Kidney capillary endothelial cell (primary cell): ENCODE data around the gene ABCF1.

Source experiments
- DNase-seq: peaks from one replicate; pipeline ENCODE4 v3.0.0-alpha.2; 2018; ENCODE audit warnings: low spot score

Gene ABCF1

DNA sequence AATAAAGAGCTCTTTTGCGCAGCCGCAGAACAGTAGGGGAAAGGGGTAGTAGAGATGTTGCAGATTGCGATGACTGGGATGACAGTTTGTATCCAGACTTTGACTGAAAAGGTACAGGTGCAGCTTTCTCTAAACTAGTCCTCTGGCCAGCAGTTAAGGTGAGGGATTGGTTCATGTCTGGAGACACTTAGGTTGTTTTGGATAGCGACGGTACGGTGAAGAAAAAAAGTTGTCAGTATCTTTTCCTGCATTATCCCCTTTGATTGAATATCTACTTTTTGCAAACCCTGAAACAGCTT lies 13.6 kb upstream of the ABCF1 start:
- no peak for DNase-seq

DNA sequence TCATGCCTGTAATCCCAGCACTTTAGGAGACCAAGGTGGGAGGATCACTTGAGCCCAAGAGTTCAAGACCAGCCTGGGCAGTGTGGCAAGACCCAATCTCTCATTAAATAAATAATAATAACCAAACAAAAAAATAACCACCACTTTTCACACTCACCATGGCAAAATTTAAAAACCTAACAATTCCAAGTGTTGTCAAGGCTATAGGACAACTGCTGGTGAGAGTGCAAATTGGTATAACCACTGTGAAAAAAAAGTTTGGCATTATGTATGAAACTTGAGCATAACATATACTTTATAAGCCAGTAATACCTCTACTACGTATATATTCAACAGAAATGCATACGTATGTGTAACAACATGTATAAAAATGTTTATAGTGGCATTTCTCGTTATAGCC lies 10.3 kb upstream of the ABCF1 start:
- no peak for DNase-seq

DNA sequence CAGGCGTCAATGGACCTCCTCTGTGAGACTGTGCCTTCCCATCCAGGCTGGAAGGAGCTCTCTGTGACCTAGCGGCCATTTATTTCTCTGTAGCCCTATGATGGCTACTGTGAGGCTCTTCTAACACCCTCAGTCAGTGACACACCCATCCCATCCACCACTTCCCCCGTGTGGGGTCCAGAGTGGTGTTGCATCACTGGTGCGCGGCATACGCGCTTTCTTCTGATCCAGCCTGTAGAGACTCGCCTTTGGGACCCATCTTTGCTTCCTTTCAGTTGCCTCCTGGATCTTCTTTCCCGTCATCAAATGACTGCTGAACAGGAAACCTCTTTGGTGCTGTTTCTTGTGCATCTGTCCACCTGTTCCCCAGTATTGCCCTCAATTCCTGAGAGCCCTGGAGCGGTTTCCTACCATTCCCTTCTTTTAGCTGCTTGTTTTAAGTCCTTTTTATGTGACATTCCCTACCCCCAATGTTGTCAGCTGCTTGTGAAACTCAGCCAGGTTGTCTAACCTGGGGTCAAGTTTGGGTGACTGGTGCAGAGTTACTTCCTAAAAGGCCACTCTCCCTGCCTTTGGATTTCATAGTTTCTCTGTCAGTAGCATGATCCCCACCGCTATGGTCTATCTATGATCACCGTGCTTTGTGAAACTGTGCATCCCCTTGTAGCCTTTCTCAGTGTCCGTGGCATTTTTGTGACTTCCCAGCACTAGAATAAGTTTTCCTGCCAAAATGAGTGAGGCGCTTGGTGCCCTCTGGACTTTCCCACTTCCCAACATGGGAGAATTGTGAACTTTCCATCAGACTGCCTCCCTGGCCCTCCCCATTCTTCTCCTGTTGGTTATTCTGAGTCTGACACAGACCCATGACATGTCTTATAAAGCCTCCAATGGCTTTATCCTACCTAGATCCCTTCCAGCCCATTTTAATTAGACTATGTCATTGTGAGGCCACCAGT lies 8.5 kb upstream of the ABCF1 start:
- no peak for DNase-seq

DNA sequence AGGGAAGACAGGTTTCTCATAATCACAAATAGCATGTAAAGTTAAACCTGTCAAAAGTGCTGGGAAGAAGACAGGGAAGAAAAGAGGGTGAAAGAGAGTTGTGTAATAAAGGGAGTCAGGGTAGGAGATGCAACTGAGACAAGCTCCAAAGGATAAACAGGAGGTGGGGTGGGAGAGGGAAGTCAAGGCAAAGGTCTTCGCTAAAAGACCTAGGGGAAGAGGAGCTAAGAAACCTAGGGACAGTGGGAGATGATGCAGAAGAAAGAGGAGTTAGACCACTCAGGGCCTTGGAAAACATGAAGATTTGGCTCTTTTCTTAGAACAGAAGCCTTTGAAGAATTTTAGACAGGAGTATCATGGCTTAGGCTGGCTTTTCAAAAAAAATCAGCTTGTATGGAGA lies 7.1 kb upstream of the ABCF1 start:
- no peak for DNase-seq

DNA sequence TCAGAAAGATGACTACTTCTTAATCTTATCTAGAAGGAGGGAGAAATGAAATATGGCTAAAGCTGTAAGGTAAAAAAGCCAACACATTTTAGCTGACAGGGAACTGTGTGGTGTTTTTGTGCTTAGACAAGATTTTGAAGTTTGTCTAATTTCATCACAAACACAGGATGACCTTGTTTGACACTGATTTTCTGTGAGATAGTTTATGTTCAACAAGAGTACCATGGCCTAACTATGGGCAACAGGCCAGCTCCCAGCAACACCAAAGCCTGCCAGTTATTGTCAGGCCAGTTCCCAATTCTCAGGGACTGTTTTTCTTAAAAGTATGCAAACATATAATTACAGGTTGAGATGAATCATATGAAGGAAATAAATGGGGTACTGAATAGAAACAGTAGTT lies 5.5 kb upstream of the ABCF1 start:
- no peak for DNase-seq

DNA sequence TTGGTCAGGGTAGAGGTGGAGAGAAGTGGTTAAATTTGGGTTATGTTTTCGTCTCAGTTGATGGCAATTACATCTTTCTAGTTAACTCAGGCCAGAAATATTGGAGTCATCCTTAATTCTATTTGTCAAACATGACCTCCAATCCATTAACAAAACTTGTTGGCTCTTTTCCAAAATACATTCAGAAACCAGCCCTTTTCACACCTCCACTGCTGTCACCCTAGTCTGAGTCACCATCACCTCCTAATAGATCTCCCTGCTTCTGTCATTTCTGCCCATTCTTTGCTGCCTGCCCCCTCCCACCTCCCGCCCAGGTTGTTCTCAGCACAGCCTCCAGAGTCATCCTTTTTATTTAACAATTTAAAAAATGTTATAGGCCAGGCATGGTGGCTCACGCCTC lies 3.0 kb upstream of the ABCF1 start:
- DNase-seq = no peak

DNA sequence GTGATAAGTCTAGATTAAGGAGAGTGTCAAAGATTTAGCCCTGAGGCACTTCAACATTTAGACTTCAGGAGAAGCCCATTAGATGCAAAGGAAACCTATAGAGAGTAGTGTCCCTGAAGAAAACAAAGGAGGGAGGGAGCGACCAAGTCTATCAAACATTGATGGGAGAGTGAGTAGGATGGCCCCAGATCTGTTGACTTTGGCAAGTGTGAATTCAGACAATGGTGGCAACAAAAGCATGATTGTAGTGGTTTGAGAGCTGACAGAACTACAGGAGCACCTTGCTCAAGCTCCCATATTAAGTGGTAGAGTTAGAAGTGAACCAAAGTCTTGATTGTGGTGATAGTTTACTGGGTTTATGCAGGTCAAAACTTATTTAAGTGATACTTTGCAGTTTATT lies 979 bp upstream of the ABCF1 start:
- DNase-seq = no peak

DNA sequence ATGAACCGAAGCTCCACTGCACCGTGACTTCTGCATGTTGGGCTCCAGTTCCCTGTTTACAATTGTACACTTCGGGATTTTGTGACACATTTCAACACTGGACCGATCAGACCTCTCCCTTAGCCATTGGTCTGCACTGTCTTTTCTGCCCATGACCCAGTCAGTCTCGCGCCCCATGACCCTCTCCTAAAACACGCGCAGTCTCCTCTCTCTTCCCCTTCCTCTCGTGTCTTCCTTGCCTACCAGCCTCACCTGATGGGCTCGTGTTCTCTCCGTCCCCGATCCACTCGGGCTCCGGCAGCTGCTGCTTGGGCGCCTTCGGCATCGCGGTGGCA lies 535 bp upstream of the ABCF1 start:
- DNase-seq = no peak

DNA sequence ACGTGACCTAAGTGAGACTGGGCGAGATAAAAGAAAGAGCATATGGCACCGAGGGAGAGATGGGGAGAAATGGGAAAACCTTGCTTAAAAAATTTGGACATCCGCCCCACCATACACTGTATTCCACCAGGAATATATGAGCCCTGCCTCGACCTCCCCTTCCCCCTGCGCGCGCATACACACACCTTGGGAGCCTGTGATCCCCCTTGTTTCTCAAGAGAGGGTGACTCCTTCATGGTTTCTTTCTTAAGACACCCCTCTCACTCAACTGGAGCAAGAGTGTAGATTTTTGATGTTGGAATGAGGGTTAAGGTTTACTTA lies 480 bp downstream of the ABCF1 start:
- DNase-seq = no peak

DNA sequence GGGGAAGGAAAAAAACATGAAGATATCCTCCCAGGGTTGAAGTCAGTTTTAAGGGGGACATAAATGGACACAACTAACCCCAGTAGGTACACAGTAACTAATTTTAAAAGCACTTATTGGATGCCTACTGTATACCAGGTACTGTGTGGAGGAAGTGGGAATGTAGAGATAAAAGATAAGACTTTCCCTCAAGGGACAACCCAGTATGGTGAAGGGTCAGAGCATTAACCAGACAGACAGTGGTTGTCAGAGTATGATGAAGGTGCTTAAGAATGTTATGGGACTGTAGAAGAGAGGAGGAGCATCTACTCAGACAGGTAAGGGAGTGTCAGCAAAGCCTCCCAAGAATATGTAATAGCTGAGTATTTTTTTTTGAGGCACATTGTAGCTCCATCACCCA lies 906 bp downstream of the ABCF1 start:
- DNase-seq = no peak

DNA sequence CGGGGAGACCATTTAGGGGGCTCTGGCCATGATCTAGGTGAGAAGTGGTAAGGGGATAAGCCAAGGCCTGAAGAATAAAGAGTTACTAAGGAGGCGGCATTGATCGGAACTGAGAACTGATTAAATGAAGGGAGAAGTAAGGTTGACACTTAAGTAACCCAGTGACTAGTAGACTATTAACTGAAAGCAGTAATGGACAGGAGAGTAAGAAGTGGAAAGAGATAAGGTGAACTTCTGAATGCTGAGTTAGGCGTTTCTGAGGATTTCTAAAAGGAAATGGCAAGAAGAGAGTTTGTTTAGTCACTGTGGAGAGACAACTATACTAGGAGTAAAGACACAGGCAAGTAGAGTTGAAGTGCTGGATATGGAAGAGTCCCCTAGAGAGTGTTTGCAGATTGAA lies 1.9 kb downstream of the ABCF1 start:
- no peak for DNase-seq

DNA sequence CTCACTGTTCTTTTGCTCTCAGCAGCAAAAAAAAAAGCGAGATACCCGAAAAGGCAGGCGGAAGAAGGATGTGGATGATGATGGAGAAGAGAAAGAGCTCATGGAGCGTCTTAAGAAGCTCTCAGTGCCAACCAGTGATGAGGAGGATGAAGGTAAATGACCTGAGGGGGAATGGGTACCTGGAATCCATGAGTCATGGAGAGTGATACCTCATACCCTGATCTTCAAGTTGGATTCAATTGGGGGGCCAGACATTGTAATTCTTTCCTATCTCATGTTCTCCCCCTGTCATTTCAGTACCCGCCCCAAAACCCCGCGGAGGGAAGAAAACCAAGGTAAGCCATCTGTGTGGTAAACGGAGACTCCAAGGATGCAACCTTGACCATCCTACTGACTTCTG lies 6.8 kb downstream of the ABCF1 start:
- no peak for DNase-seq

DNA sequence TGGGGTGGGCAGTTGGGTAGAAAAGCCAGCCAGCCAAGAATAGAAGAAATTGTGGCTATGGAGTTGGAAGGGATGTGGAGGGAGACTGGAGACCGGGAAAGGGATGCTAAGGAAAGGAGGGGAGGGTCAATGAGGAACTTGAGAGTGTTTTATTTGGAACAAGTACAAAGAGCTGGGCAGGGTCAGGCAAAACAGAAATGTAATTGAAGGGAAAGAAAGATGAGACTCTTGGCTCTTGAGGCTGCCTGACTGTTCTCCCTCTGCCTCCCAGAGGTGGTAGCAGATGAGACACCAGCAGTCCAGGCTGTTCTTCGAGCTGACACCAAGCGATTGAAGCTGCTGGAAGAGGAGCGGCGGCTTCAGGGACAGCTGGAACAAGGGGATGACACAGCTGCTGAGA lies 12.7 kb downstream of the ABCF1 start:
- no peak for DNase-seq

DNA sequence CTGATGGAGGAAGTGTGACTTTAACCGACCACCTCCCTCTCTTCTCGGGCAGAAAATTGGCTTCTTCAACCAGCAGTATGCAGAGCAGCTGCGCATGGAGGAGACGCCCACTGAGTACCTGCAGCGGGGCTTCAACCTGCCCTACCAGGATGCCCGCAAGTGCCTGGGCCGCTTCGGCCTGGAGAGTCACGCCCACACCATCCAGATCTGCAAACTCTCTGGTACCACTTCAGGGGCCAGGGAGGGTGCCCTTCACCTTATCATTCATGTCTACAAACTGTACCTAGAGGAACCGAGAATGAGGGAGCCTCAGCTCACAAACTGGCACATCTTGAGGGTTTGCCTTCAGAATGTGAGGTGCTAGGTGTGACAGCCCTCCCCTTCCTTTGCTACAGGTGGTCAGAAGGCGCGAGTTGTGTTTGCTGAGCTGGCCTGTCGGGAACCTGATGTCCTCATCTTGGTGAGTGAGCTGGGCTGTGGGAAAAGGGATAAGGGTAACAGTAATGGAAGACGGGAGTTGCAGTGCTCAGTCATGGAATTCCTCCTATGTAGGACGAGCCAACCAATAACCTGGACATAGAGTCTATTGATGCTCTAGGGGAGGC lies 18.6 kb downstream of the ABCF1 start:
- DNase-seq = no peak

DNA sequence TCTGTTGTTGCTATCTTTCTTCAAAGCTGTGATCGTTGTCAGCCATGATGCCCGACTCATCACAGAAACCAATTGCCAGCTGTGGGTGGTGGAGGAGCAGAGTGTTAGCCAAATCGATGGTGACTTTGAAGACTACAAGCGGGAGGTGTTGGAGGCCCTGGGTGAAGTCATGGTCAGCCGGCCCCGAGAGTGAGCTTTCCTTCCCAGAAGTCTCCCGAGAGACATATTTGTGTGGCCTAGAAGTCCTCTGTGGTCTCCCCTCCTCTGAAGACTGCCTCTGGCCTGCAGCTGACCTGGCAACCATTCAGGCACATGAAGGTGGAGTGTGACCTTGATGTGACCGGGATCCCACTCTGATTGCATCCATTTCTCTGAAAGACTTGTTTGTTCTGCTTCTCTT lies 19.3 kb downstream of the ABCF1 start:
- DNase-seq = no peak

DNA sequence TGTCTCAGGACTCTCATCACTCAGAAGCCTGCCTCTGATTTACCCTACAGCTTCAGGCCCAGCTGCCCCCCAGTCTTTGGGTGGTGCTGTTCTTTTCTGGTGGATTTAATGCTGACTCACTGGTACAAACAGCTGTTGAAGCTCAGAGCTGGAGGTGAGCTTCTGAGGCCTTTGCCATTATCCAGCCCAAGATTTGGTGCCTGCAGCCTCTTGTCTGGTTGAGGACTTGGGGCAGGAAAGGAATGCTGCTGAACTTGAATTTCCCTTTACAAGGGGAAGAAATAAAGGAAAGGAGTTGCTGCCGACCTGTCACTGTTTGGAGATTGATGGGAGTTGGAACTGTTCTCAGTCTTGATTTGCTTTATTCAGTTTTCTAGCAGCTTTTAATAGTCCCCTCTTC lies 19.8 kb downstream of the ABCF1 start:
- DNase-seq = no peak

DNA sequence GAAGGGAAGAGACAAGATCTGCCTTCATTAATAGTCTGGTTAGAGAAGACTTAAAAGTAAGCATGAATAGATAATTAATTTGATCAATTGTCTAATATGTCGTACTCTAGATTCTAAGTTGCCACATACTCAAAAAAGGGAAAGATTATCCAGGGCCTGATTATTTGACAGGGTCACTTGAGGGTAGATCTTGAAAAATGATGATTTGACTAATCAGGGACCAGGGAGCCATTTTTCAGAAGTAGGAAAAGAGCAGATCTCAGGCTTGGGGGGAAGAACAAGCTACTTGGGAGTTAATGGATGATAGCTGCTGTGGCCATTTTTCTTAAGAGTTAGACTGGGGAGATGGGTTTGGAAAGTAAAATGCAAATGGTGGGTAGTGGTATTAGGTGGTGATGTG lies 21.0 kb downstream of the ABCF1 start:
- no peak for DNase-seq

DNA sequence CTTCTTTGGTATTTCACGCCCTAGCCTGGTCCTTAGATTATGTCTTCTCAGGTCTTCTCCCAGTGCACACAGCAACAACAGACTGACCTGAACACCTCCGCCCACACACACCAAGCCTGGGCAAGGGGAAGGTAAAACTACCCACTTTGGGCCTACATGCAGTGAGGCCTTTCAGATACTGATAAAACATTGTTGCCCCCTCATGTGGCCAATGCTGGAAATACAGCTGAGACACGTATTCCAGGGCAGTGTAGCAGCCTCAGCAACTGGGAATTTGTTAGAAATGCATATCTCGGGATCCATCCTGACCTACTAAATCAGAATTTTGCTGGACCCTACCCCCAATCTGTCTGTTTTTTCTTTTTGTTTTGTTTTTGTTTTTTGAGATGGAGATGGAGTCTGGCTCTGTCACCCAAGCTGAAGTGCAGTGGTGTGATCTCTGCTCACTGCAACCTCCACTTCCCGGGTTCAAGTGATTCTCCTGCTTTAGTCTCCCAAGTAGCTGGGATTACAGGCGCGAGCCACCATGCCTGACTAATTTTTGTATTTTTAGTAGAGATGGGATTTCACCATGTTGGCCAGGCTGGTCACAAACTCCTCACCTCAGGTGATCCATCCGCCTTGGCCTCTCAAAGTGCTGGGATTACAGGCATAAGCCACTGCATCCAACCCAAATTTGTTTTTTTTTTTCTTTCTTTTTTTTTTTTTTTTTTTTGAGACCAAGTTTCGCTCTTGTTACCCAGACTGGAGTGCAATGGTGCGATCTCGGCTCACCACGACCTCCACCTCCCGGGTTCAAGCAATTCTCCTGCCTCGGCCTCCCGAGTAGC lies 26.3 kb downstream of the ABCF1 start:
- peak; percentile 66 for DNase-seq

DNA sequence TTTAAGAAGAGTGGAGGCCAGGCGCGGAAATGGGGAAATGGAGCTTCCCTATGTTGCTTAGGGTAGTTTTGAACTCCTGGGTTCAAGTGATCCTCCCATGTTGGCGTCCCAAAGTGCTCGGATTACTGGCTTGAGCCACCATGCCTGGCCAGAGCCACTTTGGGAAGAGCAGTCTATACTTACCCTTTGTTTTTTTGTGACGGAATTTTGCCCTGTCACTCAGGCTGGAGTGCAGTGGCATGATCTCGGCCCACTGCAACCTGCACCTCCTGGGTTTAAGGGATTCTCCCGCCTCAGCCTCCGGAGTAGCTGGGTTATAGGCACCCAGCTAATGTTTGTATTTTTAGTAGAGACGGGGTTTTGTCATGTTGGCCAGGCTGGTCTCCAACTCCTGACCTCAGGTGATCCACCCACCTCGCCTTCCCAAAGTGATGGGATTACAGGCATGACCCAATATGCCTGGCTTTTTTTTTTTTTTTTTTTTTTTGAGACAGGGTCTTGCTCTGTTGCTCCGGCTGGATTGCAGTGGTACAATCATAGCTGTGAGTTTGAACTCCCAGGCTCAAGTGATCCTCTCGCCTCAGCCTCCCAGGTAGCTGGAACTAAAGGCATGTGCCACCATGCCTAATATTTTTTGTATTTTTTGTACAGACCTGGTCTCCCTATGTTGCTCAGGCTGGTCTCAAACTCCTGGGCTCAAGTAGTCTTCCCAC lies 27.8 kb downstream of the ABCF1 start:
- DNase-seq = no peak

DNA sequence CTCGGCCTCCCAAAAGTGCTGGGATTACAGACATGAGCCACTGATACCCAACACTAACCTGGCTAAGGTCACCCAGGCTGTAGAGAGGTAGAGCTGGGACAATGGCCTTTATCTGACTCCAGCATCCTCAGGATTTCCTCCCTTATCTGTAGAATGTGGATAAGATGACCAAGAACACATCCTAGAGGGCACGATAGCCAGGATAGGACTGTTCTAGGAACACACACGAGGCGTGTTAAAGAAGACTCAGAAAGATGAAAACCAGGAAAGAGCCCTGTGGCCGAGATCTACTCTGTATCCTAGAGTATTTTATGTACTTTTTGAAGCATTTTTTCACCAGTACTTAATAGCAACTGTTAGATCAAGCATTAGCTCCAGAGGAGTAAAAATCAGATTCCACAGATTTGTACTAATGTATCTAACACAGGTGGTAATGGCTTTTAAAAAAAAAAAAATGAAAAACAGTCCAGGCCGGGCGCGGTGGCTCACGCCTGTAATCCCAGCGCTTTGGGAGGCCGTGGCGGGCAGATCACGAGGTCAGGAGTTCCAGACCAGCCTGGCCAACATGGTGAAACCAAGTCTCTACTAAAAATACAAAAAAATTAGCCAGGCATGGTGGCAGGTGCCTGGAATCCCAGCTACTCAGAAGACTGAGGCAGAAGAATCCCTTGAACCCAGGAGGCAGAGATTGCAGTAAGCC lies 28.5 kb downstream of the ABCF1 start:
- no peak for DNase-seq

DNA sequence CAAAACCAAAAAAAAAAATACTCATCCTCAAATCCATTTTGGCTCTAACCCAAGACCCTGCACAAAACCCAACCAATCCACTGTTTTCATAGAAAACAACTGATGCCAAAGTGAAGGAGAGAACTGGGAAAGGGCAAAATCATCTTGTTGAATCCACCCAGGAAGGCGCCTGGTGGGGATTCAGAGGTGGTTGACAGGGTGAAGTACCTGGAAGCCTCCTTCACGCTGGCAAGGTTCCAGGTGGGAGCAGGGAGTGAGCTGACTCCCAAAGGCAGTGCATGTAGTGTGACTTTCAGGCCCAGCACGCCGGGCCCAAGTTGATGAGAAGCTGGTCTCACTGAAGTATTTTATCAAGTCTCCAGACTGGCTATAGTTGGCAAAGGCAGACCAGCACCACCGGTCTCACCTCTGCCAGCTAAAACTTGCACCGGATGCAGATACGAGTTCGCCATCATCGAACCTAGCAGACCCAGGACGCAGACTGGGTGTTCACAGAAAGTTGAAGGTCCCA lies 29.3 kb downstream of the ABCF1 start:
- DNase-seq = no peak

DNA sequence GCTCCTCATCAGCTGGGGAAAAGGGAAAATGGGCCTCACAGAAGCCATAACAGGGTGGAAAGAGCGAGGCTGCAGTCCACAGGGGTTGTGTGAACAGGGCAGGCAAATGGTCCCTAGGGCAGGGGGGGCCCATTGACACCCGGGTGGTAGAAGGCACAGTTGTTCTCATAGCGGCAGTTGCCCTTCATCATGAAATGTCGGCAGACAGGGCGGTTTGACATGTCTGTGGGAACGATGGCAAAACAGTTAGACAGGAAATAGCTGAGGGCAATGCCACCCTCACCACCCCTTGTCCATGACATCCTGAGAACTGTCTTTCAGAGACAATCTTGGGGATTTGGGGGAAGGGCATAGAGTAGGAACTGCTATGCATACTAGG lies 30.2 kb downstream of the ABCF1 start:
- DNase-seq = no peak
